NOMO-1 treated with DMSO at 0.1 percent for 48 hours (cell line): ENCODE data around the gene B3GNT5.

Source experiments
- DNase-seq: peaks from one replicate; lab custom pipeline; 2025; ENCODE audit not compliant: unreplicated experiment; lab: John Stamatoyannopoulos, UW

The B3GNT5 gene

DNA sequence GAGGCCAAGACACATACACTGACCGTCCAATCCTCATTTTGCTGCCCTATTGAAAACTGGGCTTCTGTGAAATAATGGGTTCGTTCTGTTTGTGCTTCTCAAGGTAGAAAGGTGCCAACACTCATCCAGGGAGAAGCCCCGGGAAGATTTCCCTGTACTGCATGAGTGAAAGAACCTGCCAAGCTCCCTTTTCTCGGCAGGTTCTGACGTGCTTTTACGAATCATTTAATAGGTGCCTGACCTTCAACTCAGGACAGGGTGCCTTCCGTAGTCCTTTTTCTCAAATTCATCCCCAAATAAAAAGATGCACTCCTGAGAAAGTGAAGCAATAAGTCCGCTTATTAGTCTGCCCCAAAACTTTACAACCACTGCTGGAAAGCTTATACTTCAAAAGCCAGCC, 64.2 kb downstream of the B3GNT5 start:
- no peak for DNase-seq

GRCh38 chr3:183317886-183318865, 65.1 kb downstream of the B3GNT5 start:
- no peak for DNase-seq

DNA sequence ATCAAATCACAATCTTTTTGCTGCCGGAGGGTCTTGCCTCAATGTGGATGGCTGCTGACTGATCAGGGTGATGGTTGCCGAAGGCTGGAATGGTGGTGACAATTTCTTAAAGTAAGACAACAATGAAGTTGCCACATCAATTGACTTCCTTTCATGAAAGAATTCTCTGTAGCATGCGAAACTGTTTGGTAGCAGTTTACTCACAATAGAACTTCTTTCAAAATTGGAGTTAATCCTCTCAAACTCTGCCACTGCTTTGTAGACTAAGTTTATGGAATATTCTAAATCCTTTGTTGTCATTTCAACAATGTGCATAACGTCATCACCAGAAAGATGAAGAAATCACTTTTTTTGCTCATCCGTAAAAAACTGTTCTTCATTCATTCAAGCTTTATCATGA, 65.8 kb downstream of the B3GNT5 start:
- no peak for DNase-seq

GRCh38 chr3:183319371-183319770, 66.3 kb downstream of the B3GNT5 start:
- no peak for DNase-seq
